HUDEP-2 (cell line): ENCODE measurements around the gene IL1B.

Experiments
- DNase-seq, 76 experiments: peaks; one replicate each; lab custom pipeline; 2025; ENCODE audit not compliant: unreplicated experiment in 76 of 76; lab: John Stamatoyannopoulos, UW

The IL1B gene

GRCh38 chr2:112811276-112811831 lies 25.2 kb downstream of the IL1B start:
- DNase-seq, result no peak

GRCh38 chr2:112809112-112809511 lies 27.5 kb downstream of the IL1B start:
- DNase-seq, result no peak

- DNase-seq, result no peak
These were observed 29.3 kb downstream of the IL1B start for GRCh38 chr2:112807233-112807807.

- DNase-seq, result no peak
These were observed 31.0 kb downstream of the IL1B start for GRCh38 chr2:112805542-112805941.

GRCh38 chr2:112803691-112804521 lies 32.7 kb downstream of the IL1B start:
- DNase-seq, result no peak

- no peak for DNase-seq
These were observed 35.5 kb downstream of the IL1B start for GRCh38 chr2:112800881-112801583.

GRCh38 chr2:112798979-112799975 lies 37.3 kb downstream of the IL1B start:
- no peak for DNase-seq

- DNase-seq, result no peak
These were observed 40.1 kb downstream of the IL1B start for GRCh38 chr2:112796486-112796885.

- no peak for DNase-seq
These were observed 40.8 kb downstream of the IL1B start for GRCh38 chr2:112795774-112796173.

- DNase-seq, result no peak
These were observed 41.7 kb downstream of the IL1B start for GRCh38 chr2:112794841-112795240.

GRCh38 chr2:112794131-112794733 lies 42.3 kb downstream of the IL1B start:
- peak in 9 of 76 experiments; percentile 3 to 15 (median 5) for DNase-seq

GRCh38 chr2:112793449-112793978 lies 43.1 kb downstream of the IL1B start:
- DNase-seq, result no peak

- no peak for DNase-seq
These were observed 44.2 kb downstream of the IL1B start for GRCh38 chr2:112792419-112792818.

- DNase-seq, result no peak
These were observed 44.8 kb downstream of the IL1B start for GRCh38 chr2:112791693-112792230.

GRCh38 chr2:112791019-112791418 lies 45.6 kb downstream of the IL1B start:
- DNase-seq, result no peak

- DNase-seq, result no peak
These were observed 46.3 kb downstream of the IL1B start for GRCh38 chr2:112790305-112790704.

- DNase-seq, result no peak
These were observed 47.4 kb downstream of the IL1B start for GRCh38 chr2:112789186-112789585.

GRCh38 chr2:112788653-112789052 lies 47.9 kb downstream of the IL1B start:
- DNase-seq, result no peak

- DNase-seq, result no peak
These were observed 48.7 kb downstream of the IL1B start for GRCh38 chr2:112787729-112788393.
